Measurements from ENCODE around the gene SLC20A1. TPM values are rescaled to one million over a fixed set of nuclear protein-coding genes. Genes with fewer than 3 reads are reported as not detected.

The SLC20A1 gene
- polyA plus RNA-seq, 1 experiment: 25.3 TPM

DNA sequence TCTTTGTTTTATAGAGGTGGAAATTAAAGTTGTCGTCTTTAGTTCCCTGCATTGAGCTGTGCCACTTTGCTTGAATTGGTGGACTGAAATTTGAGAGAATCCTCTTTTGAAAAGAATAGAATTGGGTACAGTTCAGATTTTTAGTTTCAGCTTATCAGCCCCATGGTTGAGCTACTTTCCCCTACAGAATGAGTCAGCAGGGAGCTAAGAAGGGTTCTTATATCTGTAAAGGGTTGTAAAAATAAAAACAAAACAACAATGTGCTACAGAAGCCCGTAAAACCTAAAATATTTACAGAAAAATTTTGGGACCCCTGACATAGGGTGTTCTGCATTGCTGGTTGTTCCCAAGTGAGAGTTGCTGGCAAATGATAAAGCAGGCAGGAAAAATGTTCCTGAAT, 12.6 kb downstream of the SLC20A1 start:
- H3K36me3 ChIP-seq (ENCODE audit: control insufficient read depth, insufficient read depth, low read length): peaks cover 21% of the 10 kb centered on the region
- no peak for DNase-seq (ENCODE audit: low read depth)
- H3K27me3 ChIP-seq (ENCODE audit: control insufficient read depth, insufficient read depth, low read length): no peaks in the 10 kb centered on the region
- no peak overlapping the region for H3K4me3 ChIP-seq (ENCODE audit: low read depth, low read length)
- POLR2A ChIA-PET: interaction anchor here (0.6 kb wide), 1 partner anchor 580 kb away, joined by 6 read pairs; no protein-coding TSS in a partner anchor
- CTCF ChIA-PET: interaction anchor here (0.9 to 1.9 kb wide), 5 partner anchors 9 to 68 kb away, joined by 4 to 10 read pairs (median 6); partner anchors contain the start of gene SLC20A1
- TF ChIP-seq, protein P1, sequence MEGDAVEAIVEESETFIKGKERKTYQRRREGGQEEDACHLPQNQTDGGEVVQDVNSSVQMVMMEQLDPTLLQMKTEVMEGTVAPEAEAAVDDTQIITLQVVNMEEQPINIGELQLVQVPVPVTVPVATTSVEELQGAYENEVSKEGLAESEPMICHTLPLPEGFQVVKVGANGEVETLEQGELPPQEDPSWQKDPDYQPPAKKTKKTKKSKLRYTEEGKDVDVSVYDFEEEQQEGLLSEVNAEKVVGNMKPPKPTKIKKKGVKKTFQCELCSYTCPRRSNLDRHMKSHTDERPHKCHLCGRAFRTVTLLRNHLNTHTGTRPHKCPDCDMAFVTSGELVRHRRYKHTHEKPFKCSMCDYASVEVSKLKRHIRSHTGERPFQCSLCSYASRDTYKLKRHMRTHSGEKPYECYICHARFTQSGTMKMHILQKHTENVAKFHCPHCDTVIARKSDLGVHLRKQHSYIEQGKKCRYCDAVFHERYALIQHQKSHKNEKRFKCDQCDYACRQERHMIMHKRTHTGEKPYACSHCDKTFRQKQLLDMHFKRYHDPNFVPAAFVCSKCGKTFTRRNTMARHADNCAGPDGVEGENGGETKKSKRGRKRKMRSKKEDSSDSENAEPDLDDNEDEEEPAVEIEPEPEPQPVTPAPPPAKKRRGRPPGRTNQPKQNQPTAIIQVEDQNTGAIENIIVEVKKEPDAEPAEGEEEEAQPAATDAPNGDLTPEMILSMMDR (IDR thresholded peaks at IDR 0.05; ENCODE audit: insufficient read depth, low read depth, low read length): no peak

DNA sequence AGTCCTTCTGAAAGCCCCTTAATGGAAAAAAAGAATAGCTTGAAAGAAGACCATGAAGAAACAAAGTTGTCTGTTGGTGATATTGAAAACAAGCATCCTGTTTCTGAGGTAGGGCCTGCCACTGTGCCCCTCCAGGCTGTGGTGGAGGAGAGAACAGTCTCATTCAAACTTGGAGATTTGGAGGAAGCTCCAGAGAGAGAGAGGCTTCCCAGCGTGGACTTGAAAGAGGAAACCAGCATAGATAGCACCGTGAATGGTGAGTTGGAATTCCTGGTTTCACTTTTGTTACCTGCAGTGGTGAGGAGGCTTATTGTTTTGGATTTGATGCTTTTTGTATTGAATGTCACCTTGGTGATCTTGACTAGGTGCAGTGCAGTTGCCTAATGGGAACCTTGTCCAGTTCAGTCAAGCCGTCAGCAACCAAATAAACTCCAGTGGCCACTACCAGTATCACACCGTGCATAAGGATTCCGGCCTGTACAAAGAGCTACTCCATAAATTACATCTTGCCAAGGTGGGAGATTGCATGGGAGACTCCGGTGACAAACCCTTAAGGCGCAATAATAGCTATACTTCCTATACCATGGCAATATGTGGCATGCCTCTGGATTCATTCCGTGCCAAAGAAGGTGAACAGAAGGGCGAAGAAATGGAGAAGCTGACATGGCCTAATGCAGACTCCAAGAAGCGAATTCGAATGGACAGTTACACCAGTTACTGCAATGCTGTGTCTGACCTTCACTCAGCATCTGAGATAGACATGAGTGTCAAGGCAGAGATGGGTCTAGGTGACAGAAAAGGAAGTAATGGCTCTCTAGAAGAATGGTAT, 13.3 kb downstream of the SLC20A1 start:
- ChIA-PET CTCF (interaction anchor here (0.9 to 1.9 kb wide), 5 partner anchors 8 to 67 kb away, joined by 4 to 10 read pairs (median 6); partner anchors contain the start of gene SLC20A1), POLR2A (interaction anchor here (0.6 kb wide), 1 partner anchor 580 kb away, joined by 6 read pairs; no protein-coding TSS in a partner anchor)
- Histone ChIP-seq H3K36me3 (ENCODE audit: control insufficient read depth, insufficient read depth, low read length) (peaks cover 23% of the 10 kb centered on the region), H3K27me3 (ENCODE audit: control insufficient read depth, insufficient read depth, low read length) (no peaks in the 10 kb centered on the region), H3K4me3 (ENCODE audit: low read depth, low read length) (no peak overlapping the region)
- TF ChIP-seq, protein P1 (IDR thresholded peaks at IDR 0.05; ENCODE audit: insufficient read depth, low read depth, low read length): no peak
- DNase-seq (ENCODE audit: low read depth): no peak

DNA sequence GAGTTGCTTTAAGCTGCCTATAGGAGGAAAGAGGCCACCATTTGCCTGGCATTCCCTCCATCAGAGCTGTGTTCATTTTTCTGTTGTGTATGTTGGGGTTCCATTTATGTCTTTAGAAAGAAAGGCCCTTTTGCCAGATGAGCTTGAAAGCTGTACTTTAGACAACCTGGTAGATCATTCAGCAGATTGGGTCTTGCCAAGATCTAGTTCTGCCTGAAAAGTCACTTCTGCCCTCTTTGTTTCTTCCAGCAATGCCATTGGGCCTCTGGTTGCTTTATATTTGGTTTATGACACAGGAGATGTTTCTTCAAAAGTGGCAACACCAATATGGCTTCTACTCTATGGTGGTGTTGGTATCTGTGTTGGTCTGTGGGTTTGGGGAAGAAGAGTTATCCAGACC, 14.4 kb downstream of the SLC20A1 start:
- ChIA-PET POLR2A (no interaction called here), CTCF (interaction anchor here (0.6 kb wide), 1 partner anchor 31 kb away, joined by 3 read pairs; no protein-coding TSS in a partner anchor)
- Histone ChIP-seq H3K4me3 (ENCODE audit: low read depth, low read length) (no peak overlapping the region), H3K27me3 (ENCODE audit: control insufficient read depth, insufficient read depth, low read length) (no peaks in the 10 kb centered on the region), H3K36me3 (ENCODE audit: control insufficient read depth, insufficient read depth, low read length) (peaks cover 20% of the 10 kb centered on the region)
- DNase-seq (ENCODE audit: low read depth): no peak
- TF ChIP-seq, protein P1 (IDR thresholded peaks at IDR 0.05; ENCODE audit: insufficient read depth, low read depth, low read length): no peak

DNA sequence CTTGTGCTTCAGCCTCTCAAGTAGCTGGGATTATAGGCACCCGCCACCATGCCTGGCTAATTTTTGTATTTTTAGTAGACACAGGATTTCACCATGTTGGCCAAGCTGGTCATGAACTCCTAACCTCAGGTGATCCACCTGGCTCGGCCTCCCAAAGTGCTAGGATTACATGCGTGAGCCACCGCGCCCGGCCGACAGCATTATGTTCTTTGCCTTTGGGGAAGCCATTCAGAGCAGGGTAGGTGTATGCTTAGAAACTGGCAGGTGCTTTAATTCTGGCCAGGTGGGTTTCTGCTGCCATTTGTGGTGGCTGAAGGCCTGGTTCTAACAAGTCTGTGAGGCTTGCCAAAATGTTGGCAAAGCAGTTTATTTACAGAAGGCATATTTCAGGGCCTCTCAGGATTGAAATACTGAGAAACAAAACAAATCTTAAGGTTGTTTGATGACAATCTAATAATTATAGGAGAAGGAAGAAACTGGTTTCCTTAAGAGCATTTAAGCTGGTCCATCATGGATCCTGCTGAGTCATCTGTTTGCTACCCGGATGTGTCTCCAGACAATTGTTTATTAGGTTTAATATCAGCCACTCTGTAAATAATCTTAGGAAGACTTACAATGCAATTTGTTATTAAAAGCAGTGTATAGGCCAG, 16.0 kb downstream of the SLC20A1 start:
- Histone ChIP-seq H3K36me3 (ENCODE audit: control insufficient read depth, insufficient read depth, low read length) (peaks cover 18% of the 10 kb centered on the region), H3K27me3 (ENCODE audit: control insufficient read depth, insufficient read depth, low read length) (no peaks in the 10 kb centered on the region), H3K4me3 (ENCODE audit: low read depth, low read length) (no peak overlapping the region)
- TF ChIP-seq, protein P1 (IDR thresholded peaks at IDR 0.05; ENCODE audit: insufficient read depth, low read depth, low read length): no peak
- ChIA-PET POLR2A (no interaction called here), CTCF (interaction anchor here (1.1 to 1.5 kb wide), 2 partner anchors 15 to 62 kb away, joined by 3 read pairs; no protein-coding TSS in a partner anchor)
- DNase-seq (ENCODE audit: low read depth): no peak

DNA sequence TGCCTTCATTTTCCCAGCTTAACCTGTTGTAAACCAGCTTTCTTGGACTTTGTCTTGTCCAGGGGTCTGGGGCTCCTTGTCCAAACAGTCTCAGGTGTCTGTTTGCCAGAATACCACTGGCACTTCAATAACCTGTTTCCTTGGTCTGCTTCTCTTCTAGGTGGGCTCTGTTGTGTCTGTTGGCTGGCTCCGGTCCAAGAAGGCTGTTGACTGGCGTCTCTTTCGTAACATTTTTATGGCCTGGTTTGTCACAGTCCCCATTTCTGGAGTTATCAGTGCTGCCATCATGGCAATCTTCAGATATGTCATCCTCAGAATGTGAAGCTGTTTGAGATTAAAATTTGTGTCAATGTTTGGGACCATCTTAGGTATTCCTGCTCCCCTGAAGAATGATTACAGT, 17.0 kb downstream of the SLC20A1 start:
- CTCF ChIA-PET: interaction anchor here (1.1 to 3.6 kb wide), 2 partner anchors 36 to 63 kb away, joined by 3 to 13 read pairs; no protein-coding TSS in a partner anchor
- Histone ChIP-seq H3K36me3 (ENCODE audit: control insufficient read depth, insufficient read depth, low read length) (peaks cover 16% of the 10 kb centered on the region), H3K4me3 (ENCODE audit: low read depth, low read length) (no peak overlapping the region), H3K27me3 (ENCODE audit: control insufficient read depth, insufficient read depth, low read length) (no peaks in the 10 kb centered on the region)
- POLR2A ChIA-PET: no interaction called here
- TF ChIP-seq, protein P1 (IDR thresholded peaks at IDR 0.05; ENCODE audit: insufficient read depth, low read depth, low read length): no peak
- no peak for DNase-seq (ENCODE audit: low read depth)

Data from BJ (cell line).